ENCODE data around the gene RIOK3.

- TF ChIP-seq CTCF (IDR thresholded peaks at IDR 0.05) (no peak), EP300 (IDR thresholded peaks at IDR 0.05) (no peak), POLR2AphosphoS5 (IDR thresholded peaks at IDR 0.05) (no peak)
These were observed 46.8 kb upstream of the RIOK3 start for GRCh38 chr18:23406271-23406787.
